ENCODE results near the gene EPAS1.

Gene EPAS1

GRCh38 chr2:46361920-46362666 lies 64.9 kb downstream of the EPAS1 start:
- in situ Hi-C loops (cut with MboI; ENCODE audit: low sequenced_read_pairs, unreplicated experiment): loop anchor here (10.0 kb wide), 1 partner anchor 357 kb away; no protein-coding TSS in a partner anchor
- no peak for DNase-seq (ENCODE audit: low spot score)
- no peak for TF ChIP-seq CTCF (IDR thresholded peaks at IDR 0.05; ENCODE audit: borderline replicate concordance, control extremely low read depth, extremely low read depth, insufficient read depth, missing control alignments)

- no peak for TF ChIP-seq CTCF (IDR thresholded peaks at IDR 0.05; ENCODE audit: borderline replicate concordance, control extremely low read depth, extremely low read depth, insufficient read depth, missing control alignments)
- no peak for DNase-seq (ENCODE audit: low spot score)
- in situ Hi-C loops (cut with MboI; ENCODE audit: low sequenced_read_pairs, unreplicated experiment): loop anchor here (10.0 kb wide), 1 partner anchor 358 kb away; no protein-coding TSS in a partner anchor
Observed at GRCh38 chr2:46362667-46363012, 65.4 kb downstream of the EPAS1 start.

- no peak for DNase-seq (ENCODE audit: low spot score)
- in situ Hi-C loops (cut with MboI; ENCODE audit: low sequenced_read_pairs, unreplicated experiment): loop anchor here (10.0 kb wide), 1 partner anchor 359 kb away; no protein-coding TSS in a partner anchor
- TF ChIP-seq CTCF (IDR thresholded peaks at IDR 0.05; ENCODE audit: borderline replicate concordance, control extremely low read depth, extremely low read depth, insufficient read depth, missing control alignments): no peak
Observed at GRCh38 chr2:46363535-46364170, 66.4 kb downstream of the EPAS1 start.

- in situ Hi-C loops (cut with MboI; ENCODE audit: low sequenced_read_pairs, unreplicated experiment): loop anchor here (10.0 kb wide), 1 partner anchor 360 kb away; no protein-coding TSS in a partner anchor
- peak; percentile 69 for DNase-seq (ENCODE audit: low spot score)
- peak; percentile 71 for TF ChIP-seq CTCF (IDR thresholded peaks at IDR 0.05; ENCODE audit: borderline replicate concordance, control extremely low read depth, extremely low read depth, insufficient read depth, missing control alignments)
Observed at GRCh38 chr2:46364797-46365457, 67.7 kb downstream of the EPAS1 start.

GRCh38 chr2:46365913-46366667 lies 68.9 kb downstream of the EPAS1 start:
- no peak for DNase-seq (ENCODE audit: low spot score)
- TF ChIP-seq CTCF (IDR thresholded peaks at IDR 0.05; ENCODE audit: borderline replicate concordance, control extremely low read depth, extremely low read depth, insufficient read depth, missing control alignments): no peak
- in situ Hi-C loops (cut with MboI; ENCODE audit: low sequenced_read_pairs, unreplicated experiment): loop anchor here (10.0 kb wide), 1 partner anchor 361 kb away; no protein-coding TSS in a partner anchor

GRCh38 chr2:46366668-46367052 lies 69.5 kb downstream of the EPAS1 start:
- DNase-seq (ENCODE audit: low spot score): no peak
- in situ Hi-C loops (cut with MboI; ENCODE audit: low sequenced_read_pairs, unreplicated experiment): loop anchor here (10.0 kb wide), 1 partner anchor 362 kb away; no protein-coding TSS in a partner anchor
- TF ChIP-seq CTCF (IDR thresholded peaks at IDR 0.05; ENCODE audit: borderline replicate concordance, control extremely low read depth, extremely low read depth, insufficient read depth, missing control alignments): no peak

Measured in GM13976 (cell line).